Chondrocyte (in vitro differentiated cells): ENCODE measurements around the gene JAG1. TPM values are rescaled to one million over a fixed set of nuclear protein-coding genes. Genes with fewer than 3 reads are reported as not detected.

Source experiments
- DNase-seq: peaks from one replicate; pipeline ENCODE4 v3.0.0; 2021; ENCODE audit warnings: mixed read lengths, low spot score
- H3K27ac Mint-ChIP-seq: one replicate; pipeline ENCODE4 v1.8.0; 2021; ENCODE audit warnings: mild to moderate bottlenecking, moderate library complexity, mixed read lengths; ENCODE audit not compliant: unreplicated experiment
- H3K27me3 Mint-ChIP-seq: 2 replicates; pipeline ENCODE4 v1.8.0; 2021; ENCODE audit warnings: low read depth, mixed read lengths
- H3K36me3 Mint-ChIP-seq: 2 replicates; pipeline ENCODE4 v1.8.0; 2021; ENCODE audit warnings: low read depth, mixed read lengths
- H3K4me1 Mint-ChIP-seq: 2 replicates; pipeline ENCODE4 v1.8.0; 2021; ENCODE audit warnings: low read depth, mild to moderate bottlenecking, mixed read lengths
- H3K4me3 Mint-ChIP-seq: one replicate; pipeline ENCODE4 v1.8.0; 2021; ENCODE audit warnings: mild to moderate bottlenecking, moderate library complexity, mixed read lengths; ENCODE audit not compliant: unreplicated experiment
- H3K9me3 Mint-ChIP-seq: 2 replicates; pipeline ENCODE4 v1.8.0; 2021; ENCODE audit warnings: low read depth, mixed read lengths
- total RNA-seq: library from RNA; stranded (reverse); gene quantifications from 3 replicates; pipeline ENCODE4 v1.2.1, GENCODE V29; 2021
- TF ChIP-seq, protein P1 (sequence below): fragments of 200-600 bp; sonication (generic); IDR thresholded peaks from 2 replicates; pipeline ENCODE4 v1.5.0; 2021; ENCODE audit warnings: antibody characterized with exemption, mild to moderate bottlenecking, moderate library complexity

The JAG1 gene
- total RNA-seq, 1 donor from 2014 or later, result 510 TPM

- TF ChIP-seq, protein P1, sequence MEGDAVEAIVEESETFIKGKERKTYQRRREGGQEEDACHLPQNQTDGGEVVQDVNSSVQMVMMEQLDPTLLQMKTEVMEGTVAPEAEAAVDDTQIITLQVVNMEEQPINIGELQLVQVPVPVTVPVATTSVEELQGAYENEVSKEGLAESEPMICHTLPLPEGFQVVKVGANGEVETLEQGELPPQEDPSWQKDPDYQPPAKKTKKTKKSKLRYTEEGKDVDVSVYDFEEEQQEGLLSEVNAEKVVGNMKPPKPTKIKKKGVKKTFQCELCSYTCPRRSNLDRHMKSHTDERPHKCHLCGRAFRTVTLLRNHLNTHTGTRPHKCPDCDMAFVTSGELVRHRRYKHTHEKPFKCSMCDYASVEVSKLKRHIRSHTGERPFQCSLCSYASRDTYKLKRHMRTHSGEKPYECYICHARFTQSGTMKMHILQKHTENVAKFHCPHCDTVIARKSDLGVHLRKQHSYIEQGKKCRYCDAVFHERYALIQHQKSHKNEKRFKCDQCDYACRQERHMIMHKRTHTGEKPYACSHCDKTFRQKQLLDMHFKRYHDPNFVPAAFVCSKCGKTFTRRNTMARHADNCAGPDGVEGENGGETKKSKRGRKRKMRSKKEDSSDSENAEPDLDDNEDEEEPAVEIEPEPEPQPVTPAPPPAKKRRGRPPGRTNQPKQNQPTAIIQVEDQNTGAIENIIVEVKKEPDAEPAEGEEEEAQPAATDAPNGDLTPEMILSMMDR, result no peak
- Mint-ChIP-seq H3K36me3 (peaks cover 67% of the 10 kb centered on the region), H3K27me3 (no peaks in the 10 kb centered on the region), H3K9me3 (no peaks in the 10 kb centered on the region), H3K4me3 (peak overlapping the region; percentile 42), H3K27ac (peak overlapping the region; percentile 90), H3K4me1 (peaks cover 99% of the 10 kb centered on the region)
- no peak for DNase-seq
These were observed 20.1 kb downstream of the JAG1 start for GRCh38 chr20:10653599-10654249.

DNA sequence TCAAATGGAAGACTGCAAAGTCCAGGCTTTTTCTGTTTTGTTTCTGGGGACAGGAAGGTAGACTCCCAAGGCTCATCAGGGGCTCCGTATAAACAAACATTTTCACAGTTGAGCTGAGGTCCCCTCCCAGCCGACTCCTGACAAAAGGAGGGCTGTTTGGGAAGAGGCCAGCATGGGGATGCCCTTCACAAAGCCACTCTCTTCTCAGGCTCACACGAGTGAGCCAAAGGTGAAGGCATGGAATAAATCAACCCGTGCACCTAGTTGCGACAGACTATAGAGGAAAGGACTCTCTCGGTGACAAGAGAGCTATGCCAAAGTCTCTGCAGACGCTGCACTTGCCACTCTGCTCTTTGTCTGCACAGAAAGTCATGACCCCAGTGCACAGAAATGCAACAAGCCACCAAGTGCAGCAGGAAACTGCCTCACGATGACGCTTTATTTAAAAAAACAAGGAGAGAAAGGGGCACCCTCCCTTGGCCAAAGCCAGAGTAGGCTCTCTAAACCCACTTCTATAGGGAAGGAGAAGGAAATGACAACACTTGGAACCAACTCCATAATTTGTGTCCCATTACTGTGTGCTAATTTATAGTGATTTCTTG lies 21.0 kb downstream of the JAG1 start:
- Mint-ChIP-seq H3K27ac (peak overlapping the region; percentile 90), H3K36me3 (peaks cover 66% of the 10 kb centered on the region), H3K4me1 (peaks cover 99% of the 10 kb centered on the region), H3K9me3 (no peaks in the 10 kb centered on the region), H3K27me3 (no peaks in the 10 kb centered on the region), H3K4me3 (peak overlapping the region; percentile 46)
- TF ChIP-seq, protein P1, result no peak
- DNase-seq, result no peak

DNA sequence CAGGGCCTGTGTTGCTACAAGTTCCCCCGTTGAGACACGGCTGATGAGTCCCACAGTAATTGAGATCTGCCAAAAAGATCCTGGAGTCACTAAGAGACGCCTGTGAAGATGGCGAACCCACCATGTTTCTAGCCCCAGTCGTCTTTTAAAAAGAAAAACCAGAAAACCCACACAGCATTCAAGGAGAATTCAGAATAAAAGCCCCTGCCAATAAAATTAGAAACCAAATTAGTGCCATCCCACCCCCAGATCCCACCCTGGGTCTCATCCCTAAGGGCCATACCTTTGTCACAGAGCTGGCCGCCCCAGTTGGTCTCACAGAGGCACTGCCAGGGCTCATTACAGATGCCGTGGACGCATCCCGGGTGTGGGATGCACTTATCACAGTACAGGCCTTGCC lies 21.6 kb downstream of the JAG1 start:
- TF ChIP-seq, protein P1, result no peak
- no peaks in the 10 kb centered on the region for H3K9me3 Mint-ChIP-seq
- peaks cover 99% of the 10 kb centered on the region for H3K4me1 Mint-ChIP-seq
- no peaks in the 10 kb centered on the region for H3K27me3 Mint-ChIP-seq
- H3K27ac Mint-ChIP-seq, result peak overlapping the region; percentile 90
- H3K4me3 Mint-ChIP-seq, result peak overlapping the region; percentile 46
- H3K36me3 Mint-ChIP-seq, result peaks cover 66% of the 10 kb centered on the region
- DNase-seq, result no peak

- no peak overlapping the region for H3K4me3 Mint-ChIP-seq
- DNase-seq, result no peak
- H3K4me1 Mint-ChIP-seq, result peaks cover 98% of the 10 kb centered on the region
- TF ChIP-seq, protein P1, result no peak
- peak overlapping the region; percentile 90 for H3K27ac Mint-ChIP-seq
- H3K36me3 Mint-ChIP-seq, result peaks cover 69% of the 10 kb centered on the region
- H3K27me3 Mint-ChIP-seq, result no peaks in the 10 kb centered on the region
- no peaks in the 10 kb centered on the region for H3K9me3 Mint-ChIP-seq
These were observed 22.4 kb downstream of the JAG1 start for GRCh38 chr20:10651227-10651990.

DNA sequence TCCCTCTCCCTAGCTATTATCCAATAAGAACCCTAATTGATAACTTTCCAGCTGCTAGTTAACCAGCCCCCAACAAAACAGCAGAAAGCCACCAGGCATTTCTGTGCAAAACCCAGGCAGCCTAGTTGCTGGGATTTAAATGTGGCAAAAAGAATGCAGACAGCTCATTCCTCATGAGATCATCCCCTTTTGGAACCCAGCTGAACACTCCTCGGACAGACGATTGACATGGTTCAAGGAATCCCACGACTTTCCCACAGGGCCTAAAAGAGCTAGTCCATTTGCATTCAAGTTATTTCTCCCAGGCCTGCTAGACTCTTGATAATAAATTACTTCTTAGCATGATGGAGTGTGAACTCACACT lies 24.0 kb downstream of the JAG1 start:
- TF ChIP-seq, protein P1, result no peak
- no peaks in the 10 kb centered on the region for H3K27me3 Mint-ChIP-seq
- peaks cover 69% of the 10 kb centered on the region for H3K36me3 Mint-ChIP-seq
- no peaks in the 10 kb centered on the region for H3K9me3 Mint-ChIP-seq
- H3K4me1 Mint-ChIP-seq, result peaks cover 98% of the 10 kb centered on the region
- DNase-seq, result no peak
- peak overlapping the region; percentile 27 for H3K4me3 Mint-ChIP-seq
- peak overlapping the region; percentile 90 for H3K27ac Mint-ChIP-seq
